ENCODE data around the gene TMTC2. TPM values are rescaled to one million over a fixed set of nuclear protein-coding genes. Genes with fewer than 3 reads are reported as not detected.

Gene TMTC2
- polyA plus RNA-seq, 1 experiment = 1.6 TPM

GRCh38 chr12:83092606-83093005 lies 405.9 kb downstream of the TMTC2 start:
- TF ChIP-seq, protein P1, sequence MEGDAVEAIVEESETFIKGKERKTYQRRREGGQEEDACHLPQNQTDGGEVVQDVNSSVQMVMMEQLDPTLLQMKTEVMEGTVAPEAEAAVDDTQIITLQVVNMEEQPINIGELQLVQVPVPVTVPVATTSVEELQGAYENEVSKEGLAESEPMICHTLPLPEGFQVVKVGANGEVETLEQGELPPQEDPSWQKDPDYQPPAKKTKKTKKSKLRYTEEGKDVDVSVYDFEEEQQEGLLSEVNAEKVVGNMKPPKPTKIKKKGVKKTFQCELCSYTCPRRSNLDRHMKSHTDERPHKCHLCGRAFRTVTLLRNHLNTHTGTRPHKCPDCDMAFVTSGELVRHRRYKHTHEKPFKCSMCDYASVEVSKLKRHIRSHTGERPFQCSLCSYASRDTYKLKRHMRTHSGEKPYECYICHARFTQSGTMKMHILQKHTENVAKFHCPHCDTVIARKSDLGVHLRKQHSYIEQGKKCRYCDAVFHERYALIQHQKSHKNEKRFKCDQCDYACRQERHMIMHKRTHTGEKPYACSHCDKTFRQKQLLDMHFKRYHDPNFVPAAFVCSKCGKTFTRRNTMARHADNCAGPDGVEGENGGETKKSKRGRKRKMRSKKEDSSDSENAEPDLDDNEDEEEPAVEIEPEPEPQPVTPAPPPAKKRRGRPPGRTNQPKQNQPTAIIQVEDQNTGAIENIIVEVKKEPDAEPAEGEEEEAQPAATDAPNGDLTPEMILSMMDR (IDR thresholded peaks at IDR 0.05; ENCODE audit: low read depth, low read length) = no peak
- H3K9me3 ChIP-seq (ENCODE audit: control insufficient read depth, insufficient read depth, low read length) = no peaks in the 10 kb centered on the region

DNA sequence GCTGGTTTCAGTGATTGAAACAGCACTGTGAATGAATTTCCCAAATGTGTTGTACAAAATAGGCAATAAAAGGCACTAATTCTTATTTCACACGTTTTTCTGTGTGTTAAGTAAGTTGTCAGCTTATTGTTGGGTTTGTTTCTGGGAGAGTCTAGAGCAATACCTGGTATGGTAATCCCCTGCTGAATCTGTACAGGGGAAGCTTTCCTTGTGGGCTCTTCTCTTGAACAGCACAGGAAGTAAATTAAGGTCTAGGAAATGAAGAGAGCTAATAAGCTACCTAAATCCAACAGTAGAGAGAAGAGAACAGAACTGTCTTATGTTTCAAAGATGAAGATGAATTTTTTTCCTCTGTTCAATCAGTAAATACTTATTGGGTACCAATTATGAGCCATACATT lies 406.7 kb downstream of the TMTC2 start:
- Histone ChIP-seq H3K27me3 (ENCODE audit: control insufficient read depth, insufficient read depth, low read length) (no peaks in the 10 kb centered on the region), H3K9me3 (ENCODE audit: control insufficient read depth, insufficient read depth, low read length) (no peaks in the 10 kb centered on the region), H3K27ac (ENCODE audit: low read depth, low read length) (no peak overlapping the region), H3K4me3 (ENCODE audit: low read depth, low read length) (no peak overlapping the region)
- ChIA-PET CTCF (no interaction called here), POLR2A (no interaction called here)
- DNase-seq (ENCODE audit: low read depth, low spot score) = no peak
- TF ChIP-seq, protein P1 (IDR thresholded peaks at IDR 0.05; ENCODE audit: low read depth, low read length) = no peak

More at GRCh38 chr12:83092606-83093005, 405.9 kb downstream of the TMTC2 start:
- Histone ChIP-seq H3K27me3 (ENCODE audit: control insufficient read depth, insufficient read depth, low read length) (no peaks in the 10 kb centered on the region), H3K27ac (ENCODE audit: low read depth, low read length) (no peak overlapping the region), H3K4me3 (ENCODE audit: low read depth, low read length) (no peak overlapping the region)
- CTCF ChIA-PET = no interaction called here
- no peak for DNase-seq (ENCODE audit: low read depth, low spot score)
- POLR2A ChIA-PET = no interaction called here

GRCh38 chr12:83097643-83098342 lies 411.1 kb downstream of the TMTC2 start:
- Histone ChIP-seq H3K27me3 (ENCODE audit: control insufficient read depth, insufficient read depth, low read length) (no peaks in the 10 kb centered on the region), H3K9me3 (ENCODE audit: control insufficient read depth, insufficient read depth, low read length) (no peaks in the 10 kb centered on the region), H3K4me3 (ENCODE audit: low read depth, low read length) (no peak overlapping the region), H3K27ac (ENCODE audit: low read depth, low read length) (no peak overlapping the region)
- POLR2A ChIA-PET = no interaction called here
- TF ChIP-seq, protein P1 (IDR thresholded peaks at IDR 0.05; ENCODE audit: low read depth, low read length) = no peak
- DNase-seq (ENCODE audit: low read depth, low spot score) = no peak
- CTCF ChIA-PET = no interaction called here

GRCh38 chr12:83099436-83099835 lies 412.7 kb downstream of the TMTC2 start:
- Histone ChIP-seq H3K27me3 (ENCODE audit: control insufficient read depth, insufficient read depth, low read length) (no peaks in the 10 kb centered on the region), H3K4me3 (ENCODE audit: low read depth, low read length) (no peak overlapping the region), H3K9me3 (ENCODE audit: control insufficient read depth, insufficient read depth, low read length) (no peaks in the 10 kb centered on the region), H3K27ac (ENCODE audit: low read depth, low read length) (no peak overlapping the region)
- no peak for DNase-seq (ENCODE audit: low read depth, low spot score)
- CTCF ChIA-PET = no interaction called here
- TF ChIP-seq, protein P1 (IDR thresholded peaks at IDR 0.05; ENCODE audit: low read depth, low read length) = no peak
- POLR2A ChIA-PET = no interaction called here

DNA sequence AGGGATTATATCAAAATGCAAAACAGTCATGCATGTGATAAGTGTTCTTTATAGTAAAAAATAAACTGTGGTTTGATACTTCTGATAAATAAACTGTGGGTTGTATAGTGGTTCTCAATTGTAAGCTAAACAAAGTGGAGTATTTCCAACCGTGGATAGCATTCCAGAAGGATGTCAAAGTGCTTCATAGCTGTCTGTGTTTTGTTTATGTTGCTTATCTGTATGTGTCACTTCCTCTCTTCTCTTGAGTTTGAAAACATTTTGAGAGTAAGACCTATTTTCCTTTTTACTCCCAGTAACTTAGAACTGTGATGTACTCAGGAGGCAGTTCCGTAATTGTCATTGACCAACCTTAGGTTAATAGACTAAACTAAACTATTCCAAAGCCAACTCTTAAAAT lies 415.8 kb downstream of the TMTC2 start:
- Histone ChIP-seq H3K27me3 (ENCODE audit: control insufficient read depth, insufficient read depth, low read length) (no peaks in the 10 kb centered on the region), H3K27ac (ENCODE audit: low read depth, low read length) (no peak overlapping the region), H3K4me3 (ENCODE audit: low read depth, low read length) (no peak overlapping the region), H3K9me3 (ENCODE audit: control insufficient read depth, insufficient read depth, low read length) (no peaks in the 10 kb centered on the region)
- no peak for DNase-seq (ENCODE audit: low read depth, low spot score)
- CTCF ChIA-PET = no interaction called here
- POLR2A ChIA-PET = no interaction called here
- TF ChIP-seq, protein P1 (IDR thresholded peaks at IDR 0.05; ENCODE audit: low read depth, low read length) = no peak
